Activated naive CD4-positive, alpha-beta T cell treated with Interleukin-2 at 50 U/mL for 16 hours (primary cell): Measurements from ENCODE around the gene ZBTB4.

Experiments
- DNase-seq: peaks from one replicate; pipeline ENCODE4 v3.0.0-alpha.2; 2020

The ZBTB4 gene

DNA sequence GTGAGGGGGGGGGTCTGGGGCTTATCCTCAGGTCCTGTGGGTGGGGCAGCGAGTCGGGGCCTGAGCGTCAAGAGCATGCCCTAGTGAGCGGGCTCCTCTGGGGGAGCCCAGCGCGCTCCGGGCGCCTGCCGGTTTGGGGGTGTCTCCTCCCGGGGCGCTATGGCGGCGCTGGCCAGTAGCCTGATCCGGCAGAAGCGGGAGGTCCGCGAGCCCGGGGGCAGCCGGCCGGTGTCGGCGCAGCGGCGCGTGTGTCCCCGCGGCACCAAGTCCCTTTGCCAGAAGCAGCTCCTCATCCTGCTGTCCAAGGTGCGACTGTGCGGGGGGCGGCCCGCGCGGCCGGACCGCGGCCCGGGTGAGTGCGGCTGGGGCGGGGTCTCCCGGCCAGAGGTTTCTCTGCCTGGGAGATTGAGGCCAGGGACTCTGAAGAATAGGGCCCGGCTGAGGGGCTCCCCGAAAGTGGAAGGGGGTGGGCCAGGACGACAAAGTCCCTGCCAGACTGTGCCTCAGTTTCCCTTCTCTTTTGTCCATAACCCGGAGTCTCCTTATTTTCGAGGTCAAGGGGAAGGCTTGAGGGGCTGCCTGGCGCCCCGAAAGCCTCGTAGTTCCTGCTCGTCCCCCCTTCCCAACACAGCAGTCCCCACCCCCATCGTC, 39.8 kb downstream of the ZBTB4 start, which contains the start of gene FGF11:
FGF11 (plus strand) TSS at position 51 of the 651 bp plus-strand sequence; CDS start at position 160, 109 bp downstream.
- no peak for DNase-seq

DNA sequence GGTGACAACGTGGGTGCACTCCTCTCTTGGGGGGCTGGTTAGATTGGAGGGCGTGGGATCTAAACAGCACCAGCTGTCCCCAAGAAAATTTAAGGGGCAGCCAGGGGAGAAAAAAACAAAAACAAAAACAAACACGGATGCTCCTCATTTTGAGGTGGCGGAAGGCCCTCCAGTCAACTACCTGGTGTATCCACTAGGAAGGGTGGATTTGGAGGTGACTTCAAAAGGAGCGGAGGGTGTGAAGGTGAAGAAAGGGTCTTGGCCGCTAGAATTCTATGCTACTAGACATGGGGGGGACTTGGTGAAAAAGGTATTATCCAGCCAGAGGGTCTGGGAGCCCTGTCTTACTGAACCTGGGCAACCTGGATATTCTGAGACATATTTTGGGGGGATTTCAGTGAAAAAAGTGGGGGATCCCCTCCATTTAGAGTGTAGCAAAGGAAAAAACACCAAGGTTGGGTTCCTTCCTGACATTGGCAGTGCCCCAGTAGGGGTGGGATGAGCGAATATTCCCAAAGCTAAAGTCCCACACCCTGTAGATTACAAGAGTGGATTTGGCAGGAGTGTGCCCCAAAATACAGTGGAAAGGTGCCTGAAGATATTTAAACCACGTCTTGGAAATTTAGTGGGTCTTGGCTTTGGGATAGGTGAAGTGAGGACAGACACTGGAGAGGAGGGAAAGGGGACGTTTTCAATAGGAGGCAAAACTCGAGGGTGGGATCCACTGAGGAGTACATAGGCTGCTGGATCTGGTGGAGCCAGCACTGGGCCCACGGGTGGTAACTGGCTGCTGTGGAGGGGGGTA, 40.6 kb downstream of the ZBTB4 start:
- DNase-seq, result no peak

DNA sequence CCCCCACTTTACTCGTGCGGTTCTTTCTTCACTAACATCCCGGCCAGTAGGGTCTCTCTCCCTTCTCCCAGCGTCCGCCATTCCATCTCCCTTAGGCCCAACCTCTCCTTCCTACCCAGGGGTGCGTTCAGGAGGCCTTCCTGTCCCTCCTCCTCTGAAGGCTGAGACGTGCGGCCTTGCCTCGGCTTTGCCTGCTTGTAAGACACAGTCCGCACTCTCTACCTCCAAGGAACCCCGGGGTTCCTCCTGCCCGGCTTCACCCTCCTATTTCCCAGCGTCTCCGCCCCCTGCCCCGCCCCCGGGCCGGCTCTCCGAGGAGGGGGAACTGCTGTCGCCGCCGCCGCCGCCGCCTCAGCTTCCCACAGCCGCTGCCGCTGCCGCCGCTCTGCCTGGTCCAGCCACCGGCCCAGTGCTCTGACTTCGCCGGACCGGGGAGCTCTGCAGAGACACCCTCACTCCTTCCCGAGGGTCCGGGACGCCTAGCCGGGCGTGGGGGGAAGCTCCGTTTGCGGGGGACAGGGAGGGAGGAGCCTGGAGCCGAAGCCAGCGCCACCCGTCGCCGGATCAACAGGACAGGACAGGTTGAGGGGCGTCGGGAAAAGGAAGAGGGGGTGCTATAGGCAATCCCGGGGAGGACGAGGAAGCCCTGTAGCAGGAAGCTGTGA, 41.3 kb downstream of the ZBTB4 start:
- peak; percentile 58 for DNase-seq

DNA sequence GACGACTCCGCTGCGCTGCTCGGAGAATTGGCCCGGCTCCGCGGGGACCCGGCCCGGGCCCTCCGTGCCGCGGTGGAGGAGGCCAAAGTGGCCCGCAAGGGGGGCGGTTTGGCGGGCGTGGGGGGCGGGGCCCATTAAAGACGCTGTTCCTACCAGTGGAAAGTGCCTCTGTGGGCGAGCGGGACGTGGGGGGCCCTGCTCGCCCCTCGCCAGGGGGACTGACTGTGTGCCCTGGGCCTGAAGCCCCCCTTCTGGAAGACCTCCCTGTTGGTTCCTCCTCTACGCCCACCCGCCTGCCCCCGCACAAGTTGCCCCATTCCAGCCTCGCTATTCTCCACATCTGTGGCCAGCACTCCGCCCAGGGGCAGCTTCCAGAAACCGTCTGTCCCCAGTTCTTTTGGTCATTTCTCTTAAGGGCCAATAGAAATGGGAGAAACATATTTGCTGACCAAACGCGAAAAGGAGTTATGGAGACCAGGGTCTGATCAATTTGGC, 42.0 kb downstream of the ZBTB4 start:
- DNase-seq, result no peak

DNA sequence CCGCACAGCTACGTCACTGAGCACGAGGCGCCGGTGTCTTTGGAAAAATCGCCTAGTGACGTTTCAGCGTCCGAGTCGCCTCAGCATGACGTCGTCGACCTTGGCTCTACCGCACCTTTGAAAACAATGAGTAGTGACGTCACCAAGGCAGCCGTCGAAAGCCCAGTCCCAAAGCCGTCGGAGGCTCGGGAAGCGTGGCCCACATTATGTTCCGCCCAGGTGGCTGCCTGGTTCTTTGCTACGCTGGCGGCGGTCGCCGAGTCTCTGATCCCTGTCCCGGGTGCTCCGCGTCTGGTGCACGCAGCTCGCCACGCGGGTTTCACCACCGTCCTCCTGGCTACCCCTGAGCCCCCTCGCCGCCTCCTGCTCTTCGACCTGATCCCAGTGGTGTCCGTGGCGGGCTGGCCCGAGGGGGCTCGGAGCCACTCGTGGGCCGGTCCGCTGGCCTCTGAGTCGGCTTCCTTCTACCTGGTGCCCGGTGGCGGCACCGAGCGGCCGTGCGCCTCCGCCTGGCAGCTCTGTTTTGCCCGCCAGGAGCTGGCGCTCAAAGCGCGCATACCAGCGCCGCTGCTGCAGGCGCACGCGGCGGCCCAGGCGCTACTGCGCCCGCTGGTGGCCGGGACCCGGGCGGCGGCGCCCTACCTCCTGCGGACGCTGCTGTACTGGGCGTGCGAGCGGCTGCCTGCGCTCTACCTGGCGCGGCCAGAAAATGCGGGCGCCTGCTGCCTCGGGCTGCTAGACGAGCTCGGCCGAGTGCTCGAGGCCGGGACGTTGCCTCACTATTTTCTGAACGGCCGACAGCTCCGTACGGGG, 42.7 kb downstream of the ZBTB4 start:
- DNase-seq, result peak; percentile 82

DNA sequence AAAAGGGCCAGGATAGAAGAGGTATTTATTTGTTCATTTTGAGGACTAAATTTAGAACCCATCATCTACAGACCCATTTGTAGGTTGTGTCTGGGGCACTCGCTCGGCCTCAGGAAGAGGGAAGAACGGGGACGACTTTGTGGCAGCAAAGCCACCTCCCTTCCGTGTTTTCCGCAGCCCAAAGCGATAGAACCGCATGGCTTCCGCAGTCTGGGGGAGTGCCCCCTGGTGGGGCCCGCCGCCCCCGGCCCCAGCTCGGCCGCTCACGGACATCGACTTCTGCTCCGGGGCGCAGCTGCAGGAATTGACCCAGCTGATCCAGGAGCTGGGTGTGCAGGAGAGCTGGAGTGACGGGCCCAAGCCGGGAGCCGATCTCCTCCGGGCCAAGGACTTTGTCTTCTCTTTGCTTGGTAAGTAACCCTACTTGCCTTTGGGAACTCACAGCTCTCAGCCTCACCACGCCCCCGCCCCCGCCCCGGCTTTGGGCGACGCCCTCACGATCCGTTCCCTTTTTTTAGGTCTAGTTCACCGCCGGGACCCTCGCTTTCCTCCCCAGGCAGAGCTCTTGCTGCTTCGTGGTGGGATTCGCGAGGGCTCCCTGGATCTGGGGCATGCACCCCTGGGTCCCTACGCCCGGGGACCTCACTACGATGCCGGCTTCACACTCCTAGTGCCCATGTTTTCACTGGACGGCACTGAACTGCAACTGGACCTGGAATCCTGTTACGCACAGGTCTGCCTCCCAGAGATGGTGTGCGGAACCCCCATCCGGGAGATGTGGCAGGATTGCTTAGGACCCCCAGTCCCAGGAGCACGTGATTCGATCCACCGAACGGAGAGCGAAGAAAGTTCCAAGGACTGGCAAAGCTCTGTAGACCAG, 43.5 kb downstream of the ZBTB4 start:
- DNase-seq, result peak; percentile 62

DNA sequence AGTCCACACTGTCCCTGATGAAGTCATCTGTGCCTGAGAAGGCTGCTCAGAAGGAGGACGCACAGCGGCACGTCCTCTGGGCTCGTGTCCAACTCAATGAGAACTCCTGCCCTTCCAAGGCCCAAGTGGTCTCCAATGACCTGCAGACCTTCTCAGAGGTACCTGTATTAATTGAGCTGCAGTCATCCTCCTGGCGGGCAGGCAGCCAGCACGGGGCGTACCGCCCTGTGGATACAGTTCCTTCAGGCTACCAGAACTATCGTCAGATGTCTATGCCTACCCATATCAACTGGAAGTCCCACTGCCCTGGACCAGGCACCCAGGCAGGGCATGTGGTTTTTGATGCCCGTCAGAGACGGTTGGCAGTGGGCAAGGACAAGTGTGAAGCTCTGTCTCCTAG, 47.1 kb downstream of the ZBTB4 start:
- DNase-seq, result no peak

DNA sequence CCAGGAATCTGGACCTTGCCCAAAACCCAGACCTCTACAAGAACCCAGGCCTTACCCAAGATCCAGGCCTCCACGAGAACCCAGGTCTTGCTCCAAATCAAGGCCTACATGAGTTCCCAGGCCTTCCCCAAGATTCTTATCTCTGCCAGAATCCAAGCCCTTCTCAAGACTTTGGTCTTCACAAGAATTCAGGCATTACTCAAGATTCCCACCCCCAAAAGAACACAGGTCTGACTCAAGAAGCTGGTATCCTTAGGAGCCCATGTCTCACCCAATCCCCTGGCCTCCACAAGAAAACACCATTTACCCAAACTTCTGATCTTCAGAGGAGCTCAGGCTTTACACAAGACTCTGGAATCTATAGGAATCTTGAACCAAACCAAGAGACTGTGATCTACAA, 48.2 kb downstream of the ZBTB4 start:
- no peak for DNase-seq

DNA sequence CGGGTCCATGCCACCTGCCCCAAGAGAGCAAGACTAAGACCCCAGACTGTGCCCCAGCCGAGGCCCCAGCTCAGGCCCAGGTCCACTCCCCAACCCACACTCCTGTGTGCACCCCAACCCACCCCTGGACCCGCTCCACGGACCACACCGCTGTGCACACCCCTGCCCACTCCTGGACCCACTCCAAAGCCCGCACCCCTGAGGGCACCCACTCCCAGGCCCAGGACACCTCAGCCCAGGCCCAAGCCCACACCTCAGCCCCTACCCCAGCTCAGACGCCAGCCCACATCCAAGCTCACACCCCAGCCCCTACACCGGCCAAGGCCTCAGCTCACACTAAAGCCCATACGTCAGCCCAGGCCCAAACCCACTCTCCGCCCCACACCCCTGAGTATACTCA, 49.7 kb downstream of the ZBTB4 start:
- no peak for DNase-seq

DNA sequence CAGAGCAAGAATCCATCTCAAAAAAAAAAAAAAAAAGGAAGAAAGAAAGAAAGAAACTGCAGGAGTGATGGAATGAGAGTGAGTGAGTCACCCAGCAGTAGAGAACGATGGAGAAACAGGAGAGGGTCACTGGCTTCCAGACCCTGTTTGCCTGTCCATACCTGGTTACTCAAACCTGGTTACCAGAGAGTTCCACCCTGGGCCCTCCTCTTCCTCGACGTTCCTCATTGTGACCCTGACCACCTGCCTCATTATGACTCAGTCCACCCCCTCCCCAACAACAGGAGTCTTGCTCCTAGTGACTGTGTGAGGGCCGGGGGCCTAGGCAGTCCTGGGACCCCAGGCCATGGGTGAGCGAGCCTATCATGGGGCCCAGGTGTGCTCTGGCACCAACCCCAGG, 50.9 kb downstream of the ZBTB4 start, which contains the start of gene SPEM3:
SPEM3 (plus strand) TSS at position 301 of the 400 bp plus-strand sequence; CDS start at position 347, 46 bp downstream.
- no peak for DNase-seq

DNA sequence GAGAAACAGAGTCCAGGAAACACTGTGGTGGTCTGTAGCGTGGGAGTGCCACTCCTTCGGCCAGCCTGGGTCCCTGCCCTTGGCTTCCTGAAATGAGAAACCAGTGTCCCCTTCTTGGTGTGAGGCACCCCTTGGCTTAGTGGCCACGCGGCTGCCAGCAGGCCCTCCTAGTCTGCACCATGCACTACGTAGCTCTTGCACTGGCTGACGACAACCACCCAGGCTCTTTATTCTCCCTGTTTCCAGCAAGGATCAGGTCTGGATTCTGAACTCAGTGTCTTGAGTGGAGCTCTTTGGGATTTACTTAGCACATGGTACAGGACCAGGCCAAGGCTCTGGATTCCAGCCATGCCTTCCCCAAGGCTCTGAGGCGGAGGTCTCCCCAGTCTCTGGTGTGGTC, 51.9 kb downstream of the ZBTB4 start:
- DNase-seq, result no peak

DNA sequence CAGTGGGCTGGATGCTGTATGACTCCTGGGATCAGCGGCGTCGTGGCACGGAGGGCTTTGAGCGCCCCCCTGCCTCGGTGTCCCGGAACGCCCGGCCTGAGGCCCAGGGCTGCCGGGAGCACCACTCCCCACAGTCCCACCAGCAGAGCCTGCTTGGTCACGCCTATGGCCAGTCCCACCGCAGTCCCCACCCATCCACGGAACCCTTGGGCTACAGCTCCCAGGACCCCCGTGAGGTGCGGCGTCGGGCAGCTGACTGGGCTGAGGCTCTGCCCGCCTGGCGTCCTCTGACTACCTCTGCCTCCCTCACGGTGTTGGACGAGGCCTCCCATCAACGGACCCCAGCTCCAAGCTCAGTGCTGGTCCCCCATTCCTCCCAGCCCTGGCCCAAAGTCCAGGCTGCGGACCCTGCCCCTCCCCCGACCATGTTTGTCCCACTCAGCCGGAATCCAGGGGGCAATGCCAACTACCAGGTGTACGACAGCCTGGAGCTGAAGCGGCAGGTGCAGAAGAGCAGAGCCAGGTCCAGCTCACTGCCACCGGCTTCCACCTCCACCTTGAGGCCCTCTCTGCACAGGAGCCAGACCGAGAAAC, 52.4 kb downstream of the ZBTB4 start:
- DNase-seq, result no peak

DNA sequence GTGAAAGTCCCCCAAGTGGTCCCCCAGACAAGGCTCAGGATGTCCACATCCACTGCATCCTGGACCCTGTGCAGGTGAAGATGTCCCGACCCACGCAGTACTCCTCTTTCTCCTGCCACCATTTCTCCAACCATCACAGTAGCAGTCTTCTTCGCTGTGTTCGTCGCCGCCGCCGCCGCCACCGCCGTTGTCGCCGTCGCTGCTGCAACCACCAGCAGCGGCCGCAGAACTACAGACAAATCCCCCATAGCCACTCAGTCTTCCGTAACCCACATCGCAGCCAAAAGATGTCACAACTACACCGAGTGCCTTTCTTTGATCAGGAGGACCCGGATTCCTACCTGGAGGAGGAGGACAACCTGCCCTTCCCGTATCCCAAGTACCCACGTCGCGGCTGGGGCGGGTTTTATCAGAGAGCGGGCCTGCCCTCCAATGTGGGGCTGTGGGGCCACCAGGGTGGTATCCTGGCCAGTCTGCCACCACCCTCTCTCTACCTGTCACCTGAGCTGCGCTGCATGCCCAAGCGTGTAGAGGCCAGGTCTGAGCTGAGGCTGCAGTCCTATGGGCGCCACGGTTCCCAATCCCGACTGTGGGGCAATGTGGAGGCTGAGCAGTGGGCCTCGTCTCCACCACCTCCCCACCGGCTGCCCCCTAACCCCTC, 53.1 kb downstream of the ZBTB4 start:
- no peak for DNase-seq

DNA sequence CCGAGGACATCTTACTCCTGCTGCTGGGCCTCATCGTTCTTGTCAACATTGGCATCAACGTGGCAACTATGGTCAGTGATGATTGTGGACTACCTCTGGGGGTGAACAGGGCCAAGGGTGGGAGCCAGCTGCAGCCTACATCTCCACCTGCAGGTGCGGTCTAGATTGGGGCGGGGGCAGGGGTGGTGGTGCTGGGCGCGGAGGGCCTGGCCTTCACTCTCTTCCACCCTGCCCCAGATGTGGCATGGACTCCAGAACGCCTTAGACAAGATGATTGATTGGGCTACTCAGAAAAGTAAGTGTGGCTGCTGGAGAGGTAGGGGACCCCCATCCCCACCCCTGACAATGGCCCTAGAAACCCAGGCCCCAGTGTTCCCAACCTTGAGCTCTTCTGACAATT, 53.7 kb downstream of the ZBTB4 start:
- no peak for DNase-seq

DNA sequence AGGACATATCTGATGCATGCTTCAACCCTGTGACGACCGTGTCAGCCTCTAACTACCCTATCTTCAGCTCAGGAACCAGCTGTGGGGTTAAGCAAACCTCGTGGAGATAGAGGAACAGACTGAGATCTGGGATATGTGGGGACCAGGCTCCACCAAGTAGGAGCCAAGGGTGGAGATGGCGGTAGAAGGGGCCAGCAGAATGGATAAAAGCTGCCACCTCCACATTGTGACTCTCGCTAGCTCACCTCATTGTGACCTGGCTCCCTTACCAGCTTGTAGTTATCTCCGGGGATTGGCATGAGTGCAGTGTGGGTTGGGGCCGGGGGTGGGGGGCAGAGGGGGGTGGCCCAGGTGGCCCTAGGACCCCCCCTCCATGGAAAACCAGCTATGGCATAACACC, 54.1 kb downstream of the ZBTB4 start, which contains the start of gene SPEM2:
SPEM2 (plus strand) TSS at position 301 of the 400 bp plus-strand sequence; CDS start at position 374, 73 bp downstream.
- no peak for DNase-seq

DNA sequence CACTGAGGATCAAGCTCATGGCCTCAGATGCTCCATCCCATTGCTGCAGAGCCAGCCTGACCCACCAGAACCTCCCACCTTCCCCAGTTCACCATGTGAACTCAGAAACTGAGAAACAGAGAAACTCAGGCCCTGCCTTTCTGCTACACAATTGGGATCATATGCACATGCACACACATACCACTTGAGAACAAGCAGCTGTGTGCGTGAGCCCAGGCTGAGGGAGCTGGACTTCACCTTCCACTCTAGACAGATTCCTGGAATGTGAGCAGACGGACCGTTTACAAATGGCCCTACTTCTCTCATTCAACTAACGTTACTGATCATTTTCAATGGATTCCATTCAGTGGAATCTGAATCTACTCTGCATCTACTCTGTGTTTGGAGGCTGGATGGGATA, 55.8 kb downstream of the ZBTB4 start:
- DNase-seq, result no peak

DNA sequence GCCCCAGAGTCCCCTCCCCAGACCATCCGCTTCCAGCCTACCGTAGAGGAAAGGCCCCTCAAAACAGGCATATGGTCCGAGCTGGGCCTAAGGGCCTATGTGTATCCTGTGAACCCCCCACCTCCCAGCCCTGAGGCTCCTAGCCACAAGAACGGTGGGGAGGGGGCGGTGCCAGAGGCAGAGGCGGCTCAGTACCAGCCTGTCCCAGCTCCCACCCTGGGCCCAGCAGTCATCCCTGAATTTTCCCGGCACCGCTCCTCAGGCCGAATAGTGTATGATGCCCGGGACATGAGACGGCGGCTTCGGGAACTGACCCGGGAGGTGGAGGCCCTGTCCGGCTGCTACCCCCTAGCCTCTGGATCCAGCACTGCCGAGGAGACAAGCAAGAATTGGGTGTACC, 58.2 kb downstream of the ZBTB4 start:
- no peak for DNase-seq

DNA sequence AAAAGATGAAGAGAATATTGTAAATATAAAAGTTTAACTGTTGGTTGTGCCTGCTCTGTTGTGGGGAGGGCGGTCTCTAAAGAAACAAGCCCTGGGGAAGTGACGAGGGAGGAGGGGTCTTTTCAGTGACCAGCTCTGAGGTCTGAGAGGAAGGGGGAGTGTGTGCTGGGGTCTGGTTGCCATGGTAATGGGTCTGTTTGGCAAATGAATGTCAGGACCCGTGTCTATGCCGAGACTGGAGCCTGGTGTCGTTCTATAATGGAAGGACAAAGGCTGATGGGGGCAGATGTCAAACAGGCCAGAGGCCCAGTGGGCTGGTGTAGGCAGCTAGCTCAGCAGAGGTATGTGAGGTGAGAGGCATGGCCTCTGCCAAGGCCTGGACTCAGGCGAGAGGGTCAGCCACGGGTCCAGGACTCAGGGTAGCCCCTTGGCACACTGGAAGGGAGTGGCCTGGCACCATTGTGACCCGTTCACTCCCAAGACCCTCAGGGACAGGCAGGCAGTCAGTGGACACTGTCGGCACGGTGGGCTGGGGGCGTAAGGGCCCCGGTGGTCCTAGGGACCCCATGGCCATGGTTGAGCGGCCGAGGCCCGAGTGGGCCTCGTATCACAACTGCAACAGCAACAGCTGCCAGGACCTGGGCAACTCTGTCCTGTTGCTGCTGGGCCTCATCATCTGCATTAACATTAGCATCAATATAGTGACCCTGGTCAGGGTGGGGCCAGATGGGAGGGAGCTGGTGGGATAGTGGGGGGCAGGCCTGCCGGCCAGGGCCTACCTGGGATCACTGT, 59.4 kb downstream of the ZBTB4 start, which contains the start of gene SPEM1:
SPEM1 (plus strand) TSS at position 506 of the 792 bp plus-strand sequence; CDS start at position 567, 61 bp downstream.
- DNase-seq, result no peak

DNA sequence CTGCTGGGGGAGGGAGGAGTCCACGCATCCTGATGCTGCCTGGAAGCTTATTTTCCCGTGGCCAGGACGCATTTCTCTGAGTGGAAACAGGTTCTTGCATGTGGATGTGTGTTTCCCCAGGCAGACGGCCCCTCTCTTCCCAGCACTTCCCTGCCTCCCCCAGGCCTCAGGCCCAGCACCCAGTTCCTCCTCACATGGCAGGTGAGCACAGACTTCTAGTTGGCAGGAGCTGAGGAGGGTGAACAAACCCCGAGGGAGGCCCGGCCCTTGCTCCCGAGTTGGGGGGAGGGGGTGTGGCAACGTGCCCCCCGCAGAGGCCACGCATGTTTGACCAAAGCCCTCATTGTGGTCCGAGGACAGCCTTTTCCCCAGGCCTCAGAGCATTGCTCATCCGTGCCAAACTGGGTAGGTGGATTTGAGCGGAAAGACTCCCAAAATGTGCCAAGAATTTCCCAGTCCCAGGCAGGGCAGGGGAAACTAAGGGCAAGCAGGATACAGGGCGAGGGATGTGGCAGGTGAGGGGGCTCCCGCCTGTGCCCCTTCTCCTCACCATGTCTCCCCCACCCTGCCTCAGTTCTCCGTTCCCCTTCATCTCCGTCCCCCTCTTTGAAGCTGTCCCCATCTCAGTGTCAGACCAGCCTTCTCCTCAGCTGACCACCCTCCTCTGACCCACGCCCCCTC, 60.8 kb downstream of the ZBTB4 start:
- no peak for DNase-seq
